ENCODE data around the gene USF2. TPM values are rescaled to one million over a fixed set of nuclear protein-coding genes. Genes with fewer than 3 reads are reported as not detected.

Gene USF2
- total and polyA plus RNA-seq, 2 of the 4 experiments (the other 2 are of a cell fraction) = 21.3 to 65.6 TPM

- DNase-seq (no peak), ATAC-seq (ENCODE audit: low read depth) (no peak)
- in situ Hi-C loops (cut with MboI; ENCODE audit: low sequenced_read_pairs) (no loop called here), intact Hi-C loops (cut with micrococcal nuclease) (no loop called here), dilution Hi-C loops (cut with HindIII; ENCODE audit: low sequenced_read_pairs, unreplicated experiment) (no loop called here)
- H4K5ac ChIP-seq (ENCODE audit: low read depth, low read length) = no peak overlapping the region
- no peak overlapping the region for H3K4me3 ChIP-seq (ENCODE audit: insufficient read depth, low read depth, low read length)
- H3K27ac ChIP-seq (ENCODE audit: insufficient read depth, low read length) = no peak overlapping the region
- H3K4ac ChIP-seq (ENCODE audit: low read depth, low read length) = no peak overlapping the region
- H4K91ac ChIP-seq (ENCODE audit: insufficient read depth, low read depth, low read length) = no peak overlapping the region
- no peak for TF ChIP-seq MAFK (IDR thresholded peaks at IDR 0.05; ENCODE audit: low read depth, low read length)
- TF ChIP-seq BHLHE40 (IDR thresholded peaks at IDR 0.05; ENCODE audit: low read depth, low read length) = no peak
- no peak for TF ChIP-seq NFE2L2 (IDR thresholded peaks at IDR 0.05; ENCODE audit: low read depth, low read length)
- no peak for TF ChIP-seq RCOR1 (IDR thresholded peaks at IDR 0.05; ENCODE audit: insufficient replicate concordance, low read length)
- TF ChIP-seq SMC3 (IDR thresholded peaks at IDR 0.05; ENCODE audit: low read depth, low read length) = no peak
- no peak for TF ChIP-seq USF2 (IDR thresholded peaks at IDR 0.05; ENCODE audit: low read depth, low read length)
- no peak for TF ChIP-seq CHD1 (IDR thresholded peaks at IDR 0.05; ENCODE audit: low read depth, low read length)
- TF ChIP-seq CEBPB (IDR thresholded peaks at IDR 0.05; ENCODE audit: low read depth, low read length) = no peak
- no peak for TF ChIP-seq RAD21 (IDR thresholded peaks at IDR 0.05; ENCODE audit: low read length)
- no peak for TF ChIP-seq ELK1 (IDR thresholded peaks at IDR 0.05; ENCODE audit: borderline replicate concordance, low read depth, low read length)
- no peak for TF ChIP-seq MXI1 (IDR thresholded peaks at IDR 0.05; ENCODE audit: borderline replicate concordance, low read depth, low read length)
- no peak for TF ChIP-seq RFX5 (IDR thresholded peaks at IDR 0.05; ENCODE audit: low read depth, low read length)
- TF ChIP-seq POLR2A (IDR thresholded peaks at IDR 0.05; ENCODE audit: low read depth, low read length) = no peak
- no peak for TF ChIP-seq FOS (IDR thresholded peaks at IDR 0.05; ENCODE audit: low read depth, low read length)
- no peak for TF ChIP-seq CTCF (conservative IDR thresholded peaks at IDR 0.05; ENCODE audit: low read depth, low read length)
- POLR2A ChIA-PET (ENCODE audit: unreplicated experiment) = no interaction called here
- peak overlapping the region; percentile 18 for H2AFZ ChIP-seq (replicated peaks; ENCODE audit: low read length, poor library complexity)
- no peak overlapping the region for H2BK5ac ChIP-seq (ENCODE audit: low read depth, low read length, poor library complexity, severe bottlenecking)
- no peak overlapping the region for H2AK9ac ChIP-seq (replicated peaks; ENCODE audit: low read depth, low read length, poor library complexity)
- BruUV-seq (replicated peaks) = no TSS peak
- H3K27me3 ChIP-seq (ENCODE audit: control insufficient read depth, insufficient read depth, low read length) = no peaks in the 10 kb centered on the region; the same call in 1 of the 2 replicates
- H4K8ac ChIP-seq (ENCODE audit: low read depth in 2 of 2, low read length in 2 of 2) = no peak overlapping the region
- no peak overlapping the region for H2BK20ac ChIP-seq (ENCODE audit: low read depth, low read length)
- no peak overlapping the region for H2BK120ac ChIP-seq (ENCODE audit: low read depth, low read length)
- CTCF ChIA-PET = interaction anchor here (0.6 kb wide), 1 partner anchor 18 kb away, joined by 3 read pairs; no protein-coding TSS in a partner anchor
- H3K56ac ChIP-seq (ENCODE audit: extremely low read depth, insufficient read depth, low read length) = no peak overlapping the region
- no peaks in the 10 kb centered on the region for H3K79me1 ChIP-seq (ENCODE audit: low read depth in 1 of 2, low read length in 2 of 2)
- H3K14ac ChIP-seq (replicated peaks; ENCODE audit: low read depth, low read length) = no peak overlapping the region
- no peaks in the 10 kb centered on the region for H4K20me1 ChIP-seq (ENCODE audit: insufficient read depth, low read length)
- H2AK5ac ChIP-seq (ENCODE audit: low read depth, low read length) = no peak overlapping the region
- no peaks in the 10 kb centered on the region for H3K9me3 ChIP-seq (ENCODE audit: control insufficient read depth, insufficient read depth, low read length)
- no peak overlapping the region for H2BK15ac ChIP-seq (ENCODE audit: low read depth, low read length)
- H3K9me1 ChIP-seq (ENCODE audit: insufficient read depth, low read length) = 0 out of 2 replicates have a peak, but pooled peaks cover 5% of the 10 kb centered on the region
- peaks cover 5% of the 10 kb centered on the region for H3K4me1 ChIP-seq (ENCODE audit: control insufficient read depth, insufficient read depth, low read length)
- H3K36me3 ChIP-seq (ENCODE audit: control insufficient read depth, insufficient read depth, low read length) = no peaks in the 10 kb centered on the region
- no peak overlapping the region for H3K18ac ChIP-seq (ENCODE audit: low read depth, low read length)
- H3K9ac ChIP-seq (ENCODE audit: low read depth, low read length) = no peak overlapping the region
- no peak overlapping the region for H3K23ac ChIP-seq (ENCODE audit: low read depth, low read length)
- H3K4me2 ChIP-seq (ENCODE audit: low read depth, low read length) = no peak overlapping the region
- WGBS, 2 experiments (ENCODE audit: extremely low coverage in 2 of 2, insufficient read length in 1 of 2) = 80% methylated on average over 3 of the region's 10 CpGs; no CpG with 5 or more reads in 1 of the 2 experiments
These were observed 46.2 kb downstream of the USF2 start for GRCh38 chr19:35314858-35315470.

Measured in IMR-90 (cell line).